G401.6 (cell line): ENCODE results near the gene TMEM164.

Experiments
- FAIRE-seq: peaks from 2 replicates; lab custom pipeline; 2012; peaks lifted over from hg19 to GRCh38; lab: Jason Lieb, UNC

Gene TMEM164

DNA sequence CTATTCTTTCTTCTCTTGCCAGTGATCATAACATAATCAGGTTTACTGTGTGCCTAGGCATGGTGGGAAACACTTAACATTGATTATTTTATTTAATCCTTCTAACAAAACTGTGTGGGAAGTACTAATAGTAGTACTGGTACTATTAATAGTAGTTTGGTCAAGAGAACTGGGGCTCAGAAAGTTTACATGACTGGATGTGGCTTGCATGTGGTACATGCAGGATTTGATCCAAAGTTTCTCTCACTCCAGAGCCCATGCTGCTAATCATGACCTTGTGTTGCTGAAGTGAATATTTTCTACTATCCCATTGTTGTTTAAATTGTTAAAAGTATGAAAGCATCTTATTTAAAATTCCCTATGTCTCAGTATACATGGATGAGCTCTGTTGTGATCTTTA, 78.4 kb downstream of the TMEM164 start:
- no peak for FAIRE-seq

- no peak for FAIRE-seq
Measured at GRCh38 chrX:110081740-110082139, 78.8 kb downstream of the TMEM164 start.

GRCh38 chrX:110082161-110082560, 79.2 kb downstream of the TMEM164 start:
- no peak for FAIRE-seq

GRCh38 chrX:110086162-110086915, 83.4 kb downstream of the TMEM164 start:
- FAIRE-seq, result no peak

GRCh38 chrX:110086916-110087484, 84.1 kb downstream of the TMEM164 start:
- no peak for FAIRE-seq

GRCh38 chrX:110087485-110088356, 84.8 kb downstream of the TMEM164 start:
- FAIRE-seq, result no peak

DNA sequence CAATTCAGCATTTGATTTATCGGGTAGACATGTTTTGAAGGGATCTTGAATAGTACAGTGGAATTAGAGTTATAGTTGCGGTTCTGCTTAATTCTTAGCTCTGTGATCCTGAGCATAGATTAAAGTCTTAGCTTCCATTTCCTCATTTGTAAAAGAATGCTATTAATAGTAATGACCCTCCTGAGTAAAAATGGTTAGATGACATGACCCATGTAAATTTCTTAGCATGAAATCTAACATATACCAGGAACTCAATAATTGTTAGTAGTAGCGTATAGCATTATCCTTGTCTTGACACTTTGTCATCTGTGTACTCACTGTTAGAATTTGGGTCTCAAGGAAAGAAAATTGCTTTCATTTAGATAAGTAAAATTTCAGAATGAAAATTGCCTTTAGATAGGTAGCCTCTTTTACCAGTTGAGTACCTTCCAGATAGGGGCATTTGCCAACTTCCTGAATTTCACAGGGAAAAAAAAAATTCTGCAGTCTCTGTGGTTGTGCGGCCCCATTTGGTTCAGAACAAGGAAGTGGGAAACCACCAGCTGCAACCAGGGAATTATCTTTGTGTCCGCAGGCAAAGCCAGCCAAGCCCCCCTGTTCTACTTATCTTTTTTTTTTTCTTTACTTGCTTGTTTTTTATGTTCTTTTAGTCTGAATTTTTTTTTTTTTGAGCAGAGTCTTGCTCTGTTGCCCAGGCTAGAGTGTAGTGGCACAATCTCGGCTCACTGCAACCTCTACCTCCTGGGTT, 86.9 kb downstream of the TMEM164 start:
- FAIRE-seq, result no peak

GRCh38 chrX:110097920-110098319, 95.0 kb downstream of the TMEM164 start:
- FAIRE-seq, result no peak

- no peak for FAIRE-seq
Measured at GRCh38 chrX:110103344-110103743, 100.4 kb downstream of the TMEM164 start.

DNA sequence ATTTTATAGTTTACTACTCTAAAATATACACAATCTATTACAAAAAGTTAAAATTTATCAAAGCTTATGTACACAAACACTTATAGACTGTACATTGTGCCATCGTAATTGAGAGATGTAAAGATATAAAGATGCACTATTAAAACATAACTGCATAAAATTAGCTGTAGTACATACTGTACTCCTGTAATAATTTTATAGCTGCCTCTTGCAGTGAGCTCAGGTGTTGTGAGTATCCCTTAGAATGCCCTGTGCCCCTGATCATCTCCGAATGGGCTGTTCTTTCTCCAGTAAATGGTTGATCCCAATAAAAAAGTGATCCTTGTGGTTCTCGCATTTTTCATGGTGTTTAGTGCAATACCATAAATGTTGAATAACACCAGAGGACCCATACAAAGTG, 101.2 kb downstream of the TMEM164 start:
- FAIRE-seq, result no peak

- no peak for FAIRE-seq
Measured at GRCh38 chrX:110108381-110108821, 105.5 kb downstream of the TMEM164 start.

GRCh38 chrX:110114260-110114776, 111.4 kb downstream of the TMEM164 start:
- FAIRE-seq, result no peak

- FAIRE-seq, result no peak
Measured at GRCh38 chrX:110116066-110116980, 113.4 kb downstream of the TMEM164 start.

GRCh38 chrX:110118530-110118929, 115.6 kb downstream of the TMEM164 start:
- no peak for FAIRE-seq

- FAIRE-seq, result no peak
Measured at GRCh38 chrX:110119480-110119879, 116.6 kb downstream of the TMEM164 start.

DNA sequence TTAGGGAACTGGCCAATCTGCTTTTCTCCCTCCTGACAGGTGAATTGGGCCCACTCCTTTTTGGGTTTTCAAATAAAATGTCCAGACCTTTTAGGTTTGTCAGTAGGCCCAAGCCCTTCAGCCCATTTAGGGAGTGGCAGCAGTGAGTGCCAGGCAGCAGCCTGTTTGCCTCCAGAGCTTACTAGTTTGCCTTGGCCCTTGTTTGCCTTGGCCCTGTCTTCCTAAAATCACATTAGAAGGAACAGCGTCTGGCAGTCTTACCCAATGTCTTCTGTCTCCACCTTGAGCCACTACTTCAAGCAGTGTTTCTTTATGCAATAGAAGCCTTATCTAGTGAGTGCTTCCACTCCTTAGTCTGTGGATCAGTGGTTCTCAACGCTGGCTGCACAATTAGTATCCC, 117.1 kb downstream of the TMEM164 start:
- FAIRE-seq, result no peak

DNA sequence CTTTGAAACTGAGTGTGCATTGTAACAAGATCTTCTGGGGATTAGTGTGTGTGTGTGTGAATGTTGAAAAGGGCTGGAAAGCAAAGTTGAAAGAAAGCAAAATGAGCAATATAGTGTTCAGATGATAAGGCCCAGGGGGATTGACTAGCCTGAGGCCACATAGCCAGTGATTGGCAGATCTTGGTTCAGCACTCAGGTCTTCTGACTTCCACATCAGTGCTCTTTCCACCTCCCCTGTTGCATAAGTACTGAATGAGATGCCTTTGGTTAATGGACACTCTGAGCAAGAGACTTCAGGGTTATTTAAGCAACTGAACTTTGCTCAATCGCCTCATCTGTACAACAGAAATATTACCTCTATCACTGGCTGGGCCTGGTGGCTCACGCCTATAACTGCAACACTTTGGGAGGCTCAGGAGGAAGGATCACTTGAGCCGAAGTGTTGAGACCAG, 120.4 kb downstream of the TMEM164 start:
- no peak for FAIRE-seq

- FAIRE-seq, result no peak
Measured at GRCh38 chrX:110125446-110126162, 122.7 kb downstream of the TMEM164 start.

DNA sequence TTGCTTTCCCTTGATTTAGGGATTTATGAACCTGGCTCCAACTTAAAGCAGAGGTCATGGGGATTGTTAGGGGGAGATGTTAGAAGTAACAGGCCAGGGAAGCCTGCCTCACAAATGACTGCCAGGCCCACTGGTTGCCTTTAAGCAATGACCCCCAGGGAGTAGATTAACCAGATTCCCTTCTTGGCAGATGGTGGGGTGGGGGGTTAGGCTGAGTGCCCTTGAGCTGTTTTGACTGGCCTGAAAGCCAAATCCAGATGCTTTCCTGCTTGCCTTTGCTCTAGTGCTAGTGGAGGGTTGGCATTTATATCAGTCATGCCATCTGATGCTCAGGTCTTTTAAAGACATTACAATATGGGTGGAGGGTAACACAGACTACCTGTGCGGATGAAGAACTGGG, 128.1 kb downstream of the TMEM164 start:
- FAIRE-seq, result no peak

DNA sequence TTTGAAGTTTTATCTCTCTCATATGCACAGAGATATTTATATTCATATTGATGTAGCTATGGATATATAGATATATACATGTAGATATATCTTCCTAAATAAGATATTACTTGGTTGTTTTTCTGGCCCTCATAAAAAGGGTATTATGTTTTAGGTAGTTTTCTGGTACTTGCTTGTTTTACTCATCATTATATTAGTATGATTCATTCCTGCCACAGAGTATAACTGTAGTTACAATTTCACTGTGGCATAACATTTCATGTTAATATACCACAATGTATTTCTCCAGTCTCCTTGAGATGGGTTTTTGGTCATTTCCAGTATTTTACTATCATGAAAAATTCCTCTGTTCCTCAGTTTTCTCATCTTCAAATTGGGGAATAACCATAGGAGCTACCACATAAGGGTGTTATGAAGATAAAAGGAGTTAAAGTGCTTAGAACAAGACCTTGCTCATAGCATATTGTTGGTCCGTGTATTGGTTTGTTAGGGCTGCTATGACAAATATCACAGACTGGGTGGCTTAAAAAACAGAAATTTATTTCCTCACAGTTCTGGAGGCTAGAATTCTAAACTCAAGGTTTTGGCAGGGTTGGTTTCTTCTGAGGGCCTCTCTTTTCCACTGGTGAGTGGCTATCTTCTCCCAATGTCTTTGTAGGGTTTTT, 129.7 kb downstream of the TMEM164 start:
- FAIRE-seq, result no peak
